Measurements from ENCODE around the gene ATF6. TPM values are rescaled to one million over a fixed set of nuclear protein-coding genes. Genes with fewer than 3 reads are reported as not detected.
"Not testable (repeated sequence)": the region's sequence is repeated elsewhere in the genome, so short reads cannot be mapped to it uniquely, and the experiment has no call there.

ATF6 gene
- total RNA-seq, 4 donors from 2014 or later, result 13.4 to 24.8 (median 17.6) TPM

DNA sequence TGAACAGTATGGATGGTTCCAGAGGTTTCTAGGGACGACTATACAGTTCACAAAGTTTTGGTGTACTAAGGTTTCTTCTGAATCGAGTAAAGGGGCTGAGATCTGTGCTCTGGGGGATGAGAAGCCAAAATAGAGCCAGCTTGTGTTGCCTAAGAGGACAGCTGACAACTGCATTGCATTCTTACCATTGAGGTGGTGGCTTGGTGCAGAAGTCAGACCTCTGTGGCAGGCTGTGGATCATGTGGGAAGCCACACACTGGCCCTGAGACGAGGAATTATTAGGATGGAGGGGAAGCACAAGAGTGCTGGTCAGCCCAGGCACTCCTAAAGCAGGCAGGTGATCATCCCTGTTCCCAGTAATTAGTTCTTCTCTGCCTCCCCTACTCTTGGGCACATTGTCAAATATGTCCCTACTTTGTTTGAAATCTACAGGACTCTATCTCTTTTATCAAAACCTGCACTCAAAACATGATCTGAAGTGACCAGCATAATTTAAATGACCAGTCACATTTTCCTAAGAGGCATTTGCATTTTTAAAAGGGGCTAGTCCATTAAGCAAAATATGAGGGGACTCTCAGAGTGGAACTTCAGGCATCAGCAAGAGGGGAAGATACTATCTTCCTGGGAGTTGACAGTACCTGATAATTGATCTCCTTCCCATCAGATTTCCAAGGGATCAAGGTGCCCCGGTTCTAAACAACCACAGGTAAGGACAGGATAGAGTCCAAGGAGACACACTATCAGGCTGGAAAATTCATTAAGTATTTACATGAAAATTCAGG, 45.0 kb upstream of the ATF6 start, which contains the start of gene FCRLB:
Gene FCRLB, plus strand, starts transcription at position 589 of the 782 bp plus-strand sequence. CDS start 1,129 bp downstream, outside the sequence.
- H3K4me3 ChIP-seq, result no peak within 1 kb of the TSS
- no peak for TF ChIP-seq POLR2A (IDR thresholded peaks at IDR 0.05)
- no peak for TF ChIP-seq CTCF (IDR thresholded peaks at IDR 0.05)
- H3K9me3 ChIP-seq, result no peaks in the 10 kb centered on the region
- H3K36me3 ChIP-seq, result no peaks in the 10 kb centered on the region
- peaks cover 0 to 26% (median 0%) of the 10 kb centered on the region in 4 donors for H3K27me3 ChIP-seq
- WGBS, 2 donors, result 47 to 63% methylated on average over 3 to 4 of the region's 4 CpGs
- peaks cover 1 to 12% (median 5%) of the 10 kb centered on the region in 3 donors for H3K4me1 ChIP-seq
- no peak for DNase-seq
- no peak within 1 kb of the TSS for H3K27ac ChIP-seq
- intact Hi-C loops (cut with DNase I), result no loop called here

- H3K27me3 ChIP-seq, result peaks cover 0 to 24% (median 0%) of the 10 kb centered on the region in 4 donors
- no peak overlapping the region for H3K4me3 ChIP-seq
- no peaks in the 10 kb centered on the region for H3K9me3 ChIP-seq
- H3K27ac ChIP-seq, result no peak overlapping the region
- H3K36me3 ChIP-seq, result no peaks in the 10 kb centered on the region
- 48 to 54% methylated on average over 8 of the region's 8 CpGs for WGBS, 2 donors
- no peak for TF ChIP-seq CTCF (IDR thresholded peaks at IDR 0.05)
- no peak for TF ChIP-seq POLR2A (IDR thresholded peaks at IDR 0.05)
- intact Hi-C loops (cut with DNase I), result no loop called here
- H3K4me1 ChIP-seq, result peaks cover 5 to 15% (median 5%) of the 10 kb centered on the region in 3 donors
- DNase-seq, result no peak
Observed at GRCh38 chr1:161721738-161722343, 44.3 kb upstream of the ATF6 start.

DNA sequence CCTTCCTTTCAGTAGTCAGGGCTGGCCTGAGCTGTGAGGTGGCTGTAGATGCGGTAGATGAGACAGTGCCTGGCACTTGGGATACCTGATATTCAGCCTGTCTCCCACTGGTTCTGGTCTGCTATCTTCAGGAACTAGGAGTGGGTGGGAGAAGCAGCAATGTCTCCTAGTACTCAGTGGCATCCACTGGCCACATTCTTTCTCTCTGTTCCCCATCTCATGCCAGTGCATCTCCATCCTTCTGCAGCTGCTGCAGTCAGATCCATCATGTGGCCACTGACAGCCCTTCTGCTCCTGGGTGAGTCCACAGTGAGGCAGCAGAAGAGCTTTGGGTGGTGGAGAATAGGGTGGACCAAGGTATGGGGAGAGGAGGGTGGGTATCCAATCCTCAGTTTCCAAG, 43.7 kb upstream of the ATF6 start:
- no peaks in the 10 kb centered on the region for H3K36me3 ChIP-seq
- H3K9me3 ChIP-seq, result no peaks in the 10 kb centered on the region
- intact Hi-C loops (cut with DNase I), result no loop called here
- H3K4me3 ChIP-seq, result no peak overlapping the region
- no CpG with 5 or more reads among the region's 1 CpG for WGBS, 2 donors
- H3K27me3 ChIP-seq, result peaks cover 0 to 24% (median 0%) of the 10 kb centered on the region in 4 donors
- H3K4me1 ChIP-seq, result peaks cover 5 to 19% (median 5%) of the 10 kb centered on the region in 3 donors
- DNase-seq, result no peak
- no peak overlapping the region for H3K27ac ChIP-seq
- TF ChIP-seq POLR2A (IDR thresholded peaks at IDR 0.05) (no peak), CTCF (IDR thresholded peaks at IDR 0.05) (no peak)

- intact Hi-C loops (cut with DNase I), result no loop called here
- DNase-seq, result no peak
- Histone ChIP-seq H3K4me1 (peaks cover 5 to 25% (median 5%) of the 10 kb centered on the region in 3 donors), H3K36me3 (no peaks in the 10 kb centered on the region), H3K27ac (no peak overlapping the region), H3K27me3 (peaks cover 0 to 24% (median 0%) of the 10 kb centered on the region in 4 donors), H3K9me3 (no peaks in the 10 kb centered on the region), H3K4me3 (no peak overlapping the region)
- TF ChIP-seq POLR2A (IDR thresholded peaks at IDR 0.05) (no peak), CTCF (IDR thresholded peaks at IDR 0.05) (no peak)
- 80 to 93% methylated on average over 1 to 3 of the region's 8 CpGs for WGBS, 2 donors
Observed at GRCh38 chr1:161723459-161724141, 42.5 kb upstream of the ATF6 start.

GRCh38 chr1:161725258-161725907, 40.7 kb upstream of the ATF6 start:
- 51 to 53% methylated on average over 19 to 22 of the region's 22 CpGs for WGBS, 2 donors
- intact Hi-C loops (cut with DNase I), result not testable (repeated sequence)

More at GRCh38 chr1:161725258-161725907, 40.7 kb upstream of the ATF6 start:
- Histone ChIP-seq H3K4me1 (peaks cover 5 to 28% (median 5%) of the 10 kb centered on the region in 3 donors), H3K27me3 (peaks cover 0 to 24% (median 0%) of the 10 kb centered on the region in 4 donors), H3K4me3 (peak overlapping the region; percentile 47 to 86 (median 68)), H3K27ac (peak overlapping the region; percentile 74 to 87 (median 82))
- not testable (repeated sequence) for H3K36me3 ChIP-seq, DNase-seq, H3K9me3 ChIP-seq
